GM13977 (cell line): ENCODE measurements around the gene THY1.
"Not testable (repeated sequence)": the region's sequence is repeated elsewhere in the genome, so short reads cannot be mapped to it uniquely, and the experiment has no call there.

Experiments
- DNase-seq: peaks from one replicate; pipeline ENCODE4 v3.0.0; 2012; ENCODE audit warnings: low spot score
- CTCF ChIP-seq: IDR thresholded peaks from 2 replicates; pipeline ENCODE4 v1.5.1; 2012; ENCODE audit warnings: mild to moderate bottlenecking, control low read depth; ENCODE audit not compliant: insufficient read depth; ENCODE audit errors: extremely low read depth, missing control alignments
- in situ Hi-C: fragments of 300-500 bp; cut with MboI; formaldehyde crosslinking; loops from one replicate; pipeline ENCODE4 v1.12.0; 2022; ENCODE audit warnings: low sequenced_read_pairs, low pct_unique_long_range_greater_than_20kb, mixed read lengths, inconsistent platforms; ENCODE audit not compliant: unreplicated experiment

Gene THY1

GRCh38 chr11:119461229-119461963 lies 38.4 kb upstream of the THY1 start:
- in situ Hi-C loops = no loop called here
- TF ChIP-seq CTCF = no peak
- DNase-seq = no peak

- in situ Hi-C loops = no loop called here
- no peak for DNase-seq
Measured at GRCh38 chr11:119460582-119460981, 37.6 kb upstream of the THY1 start.

GRCh38 chr11:119460097-119460496 lies 37.1 kb upstream of the THY1 start:
- in situ Hi-C loops = no loop called here
- DNase-seq = no peak
- no peak for TF ChIP-seq CTCF

More at GRCh38 chr11:119460582-119460981, 37.6 kb upstream of the THY1 start:
- TF ChIP-seq CTCF = no peak

- in situ Hi-C loops = no loop called here
- no peak for TF ChIP-seq CTCF
- DNase-seq = no peak
Measured at GRCh38 chr11:119459293-119459976, 36.5 kb upstream of the THY1 start.

GRCh38 chr11:119455708-119456107 lies 32.7 kb upstream of the THY1 start:
- in situ Hi-C loops, DNase-seq: not testable (repeated sequence)

GRCh38 chr11:119455241-119455640 lies 32.3 kb upstream of the THY1 start:
- in situ Hi-C loops, DNase-seq: not testable (repeated sequence)

- in situ Hi-C loops = no loop called here
- no peak for TF ChIP-seq CTCF
- no peak for DNase-seq
Measured at GRCh38 chr11:119453881-119454280, 30.9 kb upstream of the THY1 start.
